Glutamatergic neuron (in vitro differentiated cells): ENCODE measurements around the gene LIPJ. TPM values are rescaled to one million over a fixed set of nuclear protein-coding genes. Genes with fewer than 3 reads are reported as not detected.

Experiments used
- DNase-seq: peaks from one replicate; pipeline ENCODE4 v3.0.0; 2022
- H3K27ac Mint-ChIP-seq: one replicate; pipeline ENCODE4 v1.8.0; 2020; ENCODE audit warnings: mild to moderate bottlenecking, mixed read lengths, inconsistent platforms; ENCODE audit not compliant: unreplicated experiment
- H3K27me3 Mint-ChIP-seq: one replicate; pipeline ENCODE4 v1.8.0; 2020; ENCODE audit warnings: mild to moderate bottlenecking, moderate library complexity, mixed read lengths, inconsistent platforms; ENCODE audit not compliant: unreplicated experiment
- H3K36me3 Mint-ChIP-seq: one replicate; pipeline ENCODE4 v1.8.0; 2020; ENCODE audit warnings: mild to moderate bottlenecking, mixed read lengths, inconsistent platforms; ENCODE audit not compliant: unreplicated experiment
- H3K4me1 Mint-ChIP-seq: one replicate; pipeline ENCODE4 v1.8.0; 2020; ENCODE audit warnings: mild to moderate bottlenecking, low read depth, mixed read lengths, inconsistent platforms; ENCODE audit not compliant: unreplicated experiment
- H3K4me3 Mint-ChIP-seq: one replicate; pipeline ENCODE4 v1.8.0; 2020; ENCODE audit warnings: mild to moderate bottlenecking, mixed read lengths, inconsistent platforms; ENCODE audit not compliant: unreplicated experiment
- H3K9me3 Mint-ChIP-seq: one replicate; pipeline ENCODE4 v1.8.0; 2020; ENCODE audit warnings: mild to moderate bottlenecking, moderate library complexity, mixed read lengths, inconsistent platforms; ENCODE audit not compliant: unreplicated experiment
- CTCF ChIP-seq: fragments of 200-600 bp; sonication (generic); IDR thresholded peaks from one replicate; pipeline ENCODE4 v1.5.0; 2021; ENCODE audit not compliant: partially characterized antibody, unreplicated experiment
- total RNA-seq: library from RNA; stranded (reverse); fragmentation: NEBNext Ultra II Directional; extraction: Animal tissue kit (Norgen Biotek cat#: 25700); gene quantifications from one replicate; pipeline ENCODE4 v1.2.1, GENCODE V29; 2021; ENCODE audit not compliant: unreplicated experiment

Gene LIPJ
- total RNA-seq, 1 donor from 2014 or later: 0.22 TPM

GRCh38 chr10:88647061-88647615 is 60.6 kb downstream of the LIPJ start:
- H3K9me3 Mint-ChIP-seq: no peaks in the 10 kb centered on the region
- no peak for DNase-seq
- no peak for TF ChIP-seq CTCF
- no peaks in the 10 kb centered on the region for H3K27me3 Mint-ChIP-seq
- H3K4me1 Mint-ChIP-seq: no peaks in the 10 kb centered on the region
- no peak overlapping the region for H3K27ac Mint-ChIP-seq
- H3K4me3 Mint-ChIP-seq: no peak overlapping the region
- H3K36me3 Mint-ChIP-seq: no peaks in the 10 kb centered on the region

DNA sequence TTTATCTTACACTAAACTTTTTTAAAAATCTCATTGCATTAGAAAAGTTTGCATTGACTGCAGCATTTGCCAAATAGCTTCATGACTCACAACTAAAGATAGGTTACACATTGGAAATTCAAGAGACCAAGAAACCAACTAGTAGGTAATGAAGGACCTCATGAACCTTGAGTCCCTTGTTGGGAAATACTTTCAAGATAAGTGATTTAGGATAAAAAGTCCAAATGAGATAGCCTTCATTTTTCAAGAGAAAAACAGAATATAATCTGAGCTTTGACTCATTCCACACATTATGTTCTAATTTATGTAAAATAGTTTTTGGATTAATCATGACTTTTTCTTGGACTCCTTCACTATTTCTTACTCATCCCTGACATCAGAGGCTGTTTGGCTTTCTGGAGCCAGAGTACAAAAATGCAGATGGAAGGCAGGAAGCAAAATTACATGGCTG is 64.6 kb downstream of the LIPJ start:
- no peak for TF ChIP-seq CTCF
- Mint-ChIP-seq H3K9me3 (no peaks in the 10 kb centered on the region), H3K4me3 (no peak overlapping the region), H3K27me3 (no peaks in the 10 kb centered on the region), H3K36me3 (no peaks in the 10 kb centered on the region), H3K4me1 (no peaks in the 10 kb centered on the region), H3K27ac (no peak overlapping the region)
- DNase-seq: no peak

DNA sequence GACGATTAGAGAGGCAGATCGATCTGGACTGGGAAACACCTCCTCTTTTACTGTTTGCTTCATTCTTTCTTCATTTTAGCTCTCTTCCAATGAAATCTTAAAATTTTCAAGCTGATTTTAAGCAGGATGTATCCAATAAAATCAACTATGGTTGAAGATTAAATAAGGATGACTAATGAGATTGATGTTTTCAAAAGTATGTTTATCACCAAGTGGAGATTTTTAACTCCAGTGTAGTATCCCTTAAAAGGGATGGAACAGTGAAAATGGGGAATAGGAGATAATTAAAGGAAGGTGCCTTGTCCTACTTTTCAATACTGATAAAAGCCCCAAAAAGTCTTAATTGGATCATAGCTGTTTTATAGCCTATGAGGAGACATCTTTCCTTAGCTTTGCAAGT is 66.1 kb downstream of the LIPJ start:
- Mint-ChIP-seq H3K27me3 (no peaks in the 10 kb centered on the region), H3K4me1 (no peaks in the 10 kb centered on the region), H3K36me3 (no peaks in the 10 kb centered on the region), H3K9me3 (no peaks in the 10 kb centered on the region), H3K27ac (no peak overlapping the region), H3K4me3 (no peak overlapping the region)
- no peak for TF ChIP-seq CTCF
- DNase-seq: no peak

Other genes with a start within 250 kb of the LIPJ start
- gene RNLS, start 3.4 kb upstream of the LIPJ start, total RNA-seq: 4.4 TPM
- not detected for gene LIPF, start 77.7 kb downstream of the LIPJ start, total RNA-seq
- gene LIPK, start 119.5 kb downstream of the LIPJ start, total RNA-seq: not detected
- not detected for gene LIPN, start 173.3 kb downstream of the LIPJ start, total RNA-seq
- gene LIPM, start 216.0 kb downstream of the LIPJ start, total RNA-seq: not detected